ENCODE results near the gene XYLT1.

The XYLT1 gene

DNA sequence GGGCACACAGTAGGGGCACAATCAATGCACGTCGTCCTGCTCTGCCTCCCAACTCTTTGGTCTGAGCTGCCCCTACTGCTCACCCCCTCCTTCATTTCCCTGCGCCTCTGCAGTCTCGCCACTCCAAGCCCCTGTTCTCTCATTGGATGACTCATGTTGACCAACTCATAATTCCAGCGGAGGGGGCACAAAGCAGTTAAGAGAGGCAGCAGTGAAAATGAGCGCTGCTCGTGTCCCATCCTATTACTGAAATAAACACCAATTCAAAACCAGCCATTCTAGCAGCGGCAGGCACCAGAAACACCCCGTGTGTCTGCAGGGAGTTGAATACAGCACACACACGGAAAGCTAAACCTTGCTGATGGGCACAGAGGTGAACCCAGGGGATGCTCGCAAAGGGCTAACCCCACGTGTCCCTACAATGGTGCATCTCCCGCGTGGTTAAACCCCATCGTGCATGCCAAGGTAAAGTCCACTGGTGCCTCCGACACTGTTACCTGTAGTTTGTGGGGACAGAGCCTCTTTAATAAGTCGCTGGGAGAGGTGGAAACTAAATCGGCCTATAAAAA is 310.4 kb downstream of the XYLT1 start:
- H3K9me3 ChIP-seq (ENCODE audit: severe bottlenecking), result no peaks in the 10 kb centered on the region
- no peak overlapping the region for H3K27ac ChIP-seq (ENCODE audit: poor library complexity, severe bottlenecking)
- H3K27me3 ChIP-seq (ENCODE audit: insufficient read depth, poor library complexity, severe bottlenecking), result no peaks in the 10 kb centered on the region
- no peaks in the 10 kb centered on the region for H3K4me1 ChIP-seq (ENCODE audit: insufficient read depth, poor library complexity, severe bottlenecking)
- TF ChIP-seq CTCF (IDR thresholded peaks at IDR 0.05; ENCODE audit: poor library complexity, severe bottlenecking), result no peak
- H3K36me3 ChIP-seq (ENCODE audit: low read depth), result no peaks in the 10 kb centered on the region
- no peak overlapping the region for H3K4me3 ChIP-seq (ENCODE audit: severe bottlenecking)
- ATAC-seq (ENCODE audit: low read depth) (no peak), DNase-seq (ENCODE audit: low spot score) (no peak)

DNA sequence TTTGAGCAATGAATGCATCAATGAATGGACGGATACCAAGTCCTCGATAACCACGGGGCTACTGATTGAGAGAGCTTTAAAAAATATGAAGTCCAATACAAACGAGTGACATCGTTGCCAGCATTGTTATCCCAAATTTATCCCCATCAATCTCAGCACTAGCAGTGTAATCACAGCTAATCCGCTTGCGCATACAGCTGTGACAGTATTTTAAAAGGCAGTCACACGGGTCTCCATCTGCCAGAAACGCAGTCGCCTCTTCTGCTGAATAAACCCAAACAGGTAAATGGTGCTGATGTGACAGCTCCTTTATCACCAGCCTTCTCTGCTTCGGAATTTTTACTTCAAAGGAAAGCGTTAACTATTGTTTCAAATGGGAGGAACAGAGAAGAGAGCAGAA is 311.1 kb downstream of the XYLT1 start:
- no peak for DNase-seq (ENCODE audit: low spot score)

GRCh38 chr16:17155936-17156335 is 314.8 kb downstream of the XYLT1 start:
- ATAC-seq (ENCODE audit: low read depth) (no peak), DNase-seq (ENCODE audit: low spot score) (no peak)
- Histone ChIP-seq H3K4me3 (ENCODE audit: severe bottlenecking) (no peak overlapping the region), H3K4me1 (ENCODE audit: insufficient read depth, poor library complexity, severe bottlenecking) (no peaks in the 10 kb centered on the region), H3K9me3 (ENCODE audit: severe bottlenecking) (no peaks in the 10 kb centered on the region), H3K27ac (ENCODE audit: poor library complexity, severe bottlenecking) (no peak overlapping the region), H3K27me3 (ENCODE audit: insufficient read depth, poor library complexity, severe bottlenecking) (no peaks in the 10 kb centered on the region), H3K36me3 (ENCODE audit: low read depth) (no peaks in the 10 kb centered on the region)
- no peak for TF ChIP-seq CTCF (IDR thresholded peaks at IDR 0.05; ENCODE audit: poor library complexity, severe bottlenecking)

More for the DNA sequence above, 311.1 kb downstream of the XYLT1 start:
- TF ChIP-seq CTCF (IDR thresholded peaks at IDR 0.05; ENCODE audit: poor library complexity, severe bottlenecking), result no peak
- Histone ChIP-seq H3K27me3 (ENCODE audit: insufficient read depth, poor library complexity, severe bottlenecking) (no peaks in the 10 kb centered on the region), H3K9me3 (ENCODE audit: severe bottlenecking) (no peaks in the 10 kb centered on the region), H3K4me1 (ENCODE audit: insufficient read depth, poor library complexity, severe bottlenecking) (no peaks in the 10 kb centered on the region), H3K36me3 (ENCODE audit: low read depth) (no peaks in the 10 kb centered on the region), H3K27ac (ENCODE audit: poor library complexity, severe bottlenecking) (no peak overlapping the region), H3K4me3 (ENCODE audit: severe bottlenecking) (no peak overlapping the region)
- ATAC-seq (ENCODE audit: low read depth), result no peak

GRCh38 chr16:17155485-17155884 is 315.3 kb downstream of the XYLT1 start:
- Histone ChIP-seq H3K36me3 (ENCODE audit: low read depth) (no peaks in the 10 kb centered on the region), H3K9me3 (ENCODE audit: severe bottlenecking) (no peaks in the 10 kb centered on the region), H3K27ac (ENCODE audit: poor library complexity, severe bottlenecking) (no peak overlapping the region), H3K4me3 (ENCODE audit: severe bottlenecking) (no peak overlapping the region), H3K27me3 (ENCODE audit: insufficient read depth, poor library complexity, severe bottlenecking) (no peaks in the 10 kb centered on the region), H3K4me1 (ENCODE audit: insufficient read depth, poor library complexity, severe bottlenecking) (no peaks in the 10 kb centered on the region)
- ATAC-seq (ENCODE audit: low read depth) (no peak), DNase-seq (ENCODE audit: low spot score) (no peak)
- TF ChIP-seq CTCF (IDR thresholded peaks at IDR 0.05; ENCODE audit: poor library complexity, severe bottlenecking), result no peak

DNA sequence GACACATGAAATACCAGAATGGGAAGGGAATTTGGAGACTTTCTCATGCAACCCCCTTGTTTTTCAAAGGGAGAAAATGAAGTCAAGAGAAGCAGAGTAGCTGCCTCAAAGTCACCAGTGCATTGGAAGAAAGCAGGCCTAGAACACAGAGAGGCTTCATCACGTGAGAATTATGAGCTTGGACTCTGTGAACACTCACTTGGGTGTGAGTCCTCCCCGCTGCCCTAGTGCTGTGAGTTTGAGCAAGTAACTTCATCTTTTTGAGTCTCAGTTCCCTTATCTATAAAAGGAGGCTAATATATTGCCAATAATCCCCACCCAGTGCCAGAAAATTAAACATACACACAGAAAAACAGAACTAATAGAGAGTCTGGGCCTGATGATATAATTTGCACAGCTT is 315.8 kb downstream of the XYLT1 start:
- no peak for ATAC-seq (ENCODE audit: low read depth)
- DNase-seq (ENCODE audit: low spot score), result no peak
- Histone ChIP-seq H3K27ac (ENCODE audit: poor library complexity, severe bottlenecking) (no peak overlapping the region), H3K4me1 (ENCODE audit: insufficient read depth, poor library complexity, severe bottlenecking) (no peaks in the 10 kb centered on the region), H3K36me3 (ENCODE audit: low read depth) (no peaks in the 10 kb centered on the region), H3K9me3 (ENCODE audit: severe bottlenecking) (no peaks in the 10 kb centered on the region), H3K4me3 (ENCODE audit: severe bottlenecking) (no peak overlapping the region), H3K27me3 (ENCODE audit: insufficient read depth, poor library complexity, severe bottlenecking) (no peaks in the 10 kb centered on the region)
- TF ChIP-seq CTCF (IDR thresholded peaks at IDR 0.05; ENCODE audit: poor library complexity, severe bottlenecking), result no peak
